Measurements from ENCODE around the gene LOXHD1. TPM values are rescaled to one million over a fixed set of nuclear protein-coding genes. Genes with fewer than 3 reads are reported as not detected.

LOXHD1 gene
- total RNA-seq, 1 experiment from 2014 or later, result not detected

DNA sequence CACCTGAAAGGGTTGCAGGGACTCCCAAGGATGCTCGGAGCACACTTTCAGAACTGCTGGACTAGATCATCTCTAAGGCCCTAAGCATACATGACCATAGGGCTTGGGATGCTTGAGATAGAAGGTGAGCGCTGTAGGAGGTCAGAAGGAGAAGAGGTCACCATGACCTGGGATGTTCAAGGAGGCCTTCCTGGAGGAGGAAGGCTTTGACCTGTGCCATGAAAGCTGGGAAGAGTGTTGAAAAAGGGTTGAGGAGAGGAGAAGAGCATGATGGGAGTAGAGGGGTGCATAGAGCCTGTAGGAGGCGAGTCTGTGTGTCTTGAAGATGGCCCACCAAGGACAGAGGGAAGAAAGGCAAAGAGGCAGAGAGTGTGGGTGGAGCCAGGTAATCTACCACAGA is 222.4 kb downstream of the LOXHD1 start:
- no peaks in the 10 kb centered on the region for H3K4me1 ChIP-seq
- no peak overlapping the region for H3K4me3 Mint-ChIP-seq (ENCODE audit: unreplicated experiment)
- no peak overlapping the region for H3K27ac Mint-ChIP-seq (ENCODE audit: unreplicated experiment)
- no peaks in the 10 kb centered on the region for H3K27me3 ChIP-seq (replicated peaks; ENCODE audit: control insufficient read depth, insufficient read depth, low read length)
- no peak overlapping the region for H3K4me3 ChIP-seq (ENCODE audit: low read depth, low read length)
- peaks cover 8% of the 10 kb centered on the region for H3K27me3 Mint-ChIP-seq (ENCODE audit: insufficient read depth, unreplicated experiment)
- TF ChIP-seq, protein P1, sequence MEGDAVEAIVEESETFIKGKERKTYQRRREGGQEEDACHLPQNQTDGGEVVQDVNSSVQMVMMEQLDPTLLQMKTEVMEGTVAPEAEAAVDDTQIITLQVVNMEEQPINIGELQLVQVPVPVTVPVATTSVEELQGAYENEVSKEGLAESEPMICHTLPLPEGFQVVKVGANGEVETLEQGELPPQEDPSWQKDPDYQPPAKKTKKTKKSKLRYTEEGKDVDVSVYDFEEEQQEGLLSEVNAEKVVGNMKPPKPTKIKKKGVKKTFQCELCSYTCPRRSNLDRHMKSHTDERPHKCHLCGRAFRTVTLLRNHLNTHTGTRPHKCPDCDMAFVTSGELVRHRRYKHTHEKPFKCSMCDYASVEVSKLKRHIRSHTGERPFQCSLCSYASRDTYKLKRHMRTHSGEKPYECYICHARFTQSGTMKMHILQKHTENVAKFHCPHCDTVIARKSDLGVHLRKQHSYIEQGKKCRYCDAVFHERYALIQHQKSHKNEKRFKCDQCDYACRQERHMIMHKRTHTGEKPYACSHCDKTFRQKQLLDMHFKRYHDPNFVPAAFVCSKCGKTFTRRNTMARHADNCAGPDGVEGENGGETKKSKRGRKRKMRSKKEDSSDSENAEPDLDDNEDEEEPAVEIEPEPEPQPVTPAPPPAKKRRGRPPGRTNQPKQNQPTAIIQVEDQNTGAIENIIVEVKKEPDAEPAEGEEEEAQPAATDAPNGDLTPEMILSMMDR (IDR thresholded peaks at IDR 0.05; ENCODE audit: insufficient read depth in 1 of 2, low read depth in 1 of 2, low read length in 1 of 2, severe bottlenecking in 1 of 2, unreplicated experiment in 1 of 2), result no peak
- H3K9me3 Mint-ChIP-seq (ENCODE audit: unreplicated experiment), result no peaks in the 10 kb centered on the region
- H3K36me3 ChIP-seq (ENCODE audit: control insufficient read depth, insufficient read depth, low read length), result no peaks in the 10 kb centered on the region
- no peak for DNase-seq
- H3K9me3 ChIP-seq, result no peaks in the 10 kb centered on the region
- ChIA-PET POLR2A (no interaction called here), CTCF (no interaction called here)
- no peaks in the 10 kb centered on the region for H3K36me3 Mint-ChIP-seq (ENCODE audit: insufficient read depth, unreplicated experiment)
- intact Hi-C loops (cut with micrococcal nuclease; ENCODE audit: unreplicated experiment), result no loop called here
- no TSS peak for BruUV-seq (replicated peaks)
- peaks cover 6% of the 10 kb centered on the region for H3K4me1 Mint-ChIP-seq (ENCODE audit: low read depth, unreplicated experiment)

DNA sequence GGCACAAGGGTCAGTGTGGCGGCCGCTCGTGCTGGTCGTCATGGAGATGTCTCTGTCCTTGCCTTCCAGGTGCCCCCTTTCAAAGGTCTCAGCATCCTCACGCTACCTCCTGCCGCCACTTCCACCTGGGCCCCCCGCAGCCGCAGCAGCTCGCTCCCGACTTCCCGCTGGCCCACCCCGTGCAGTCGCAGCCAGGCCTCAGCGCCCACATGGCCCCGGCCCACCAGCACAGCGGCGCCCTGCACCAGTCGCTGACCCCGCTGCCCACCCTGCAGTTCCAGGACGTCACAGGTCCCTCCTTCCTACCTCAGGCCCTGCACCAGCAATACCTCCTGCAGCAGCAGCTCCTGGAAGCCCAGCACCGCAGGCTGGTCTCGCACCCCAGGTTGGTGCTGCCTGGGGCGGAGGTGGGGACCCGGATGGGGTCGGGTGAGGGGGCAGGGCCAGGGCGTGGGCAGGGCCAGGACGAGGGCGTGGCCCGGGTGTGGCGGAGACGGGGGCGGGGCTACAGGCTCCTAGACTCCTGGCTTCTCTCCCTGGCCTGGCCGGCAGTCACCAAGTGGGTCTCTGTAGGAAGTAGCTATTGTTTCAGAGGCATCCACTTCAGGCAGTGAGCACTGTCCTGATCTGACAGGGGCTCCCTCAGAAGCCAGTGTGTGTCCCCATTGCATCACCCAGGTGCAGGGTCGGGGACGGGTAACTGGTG is 223.7 kb downstream of the LOXHD1 start:
- TF ChIP-seq, protein P1 (IDR thresholded peaks at IDR 0.05; ENCODE audit: insufficient read depth in 1 of 2, low read depth in 1 of 2, low read length in 1 of 2, severe bottlenecking in 1 of 2, unreplicated experiment in 1 of 2), result no peak
- Histone ChIP-seq H3K4me1 (no peaks in the 10 kb centered on the region), H3K9me3 (no peaks in the 10 kb centered on the region), H3K36me3 (ENCODE audit: control insufficient read depth, insufficient read depth, low read length) (no peaks in the 10 kb centered on the region), H3K27me3 (replicated peaks; ENCODE audit: control insufficient read depth, insufficient read depth, low read length) (no peaks in the 10 kb centered on the region), H3K4me3 (ENCODE audit: low read depth, low read length) (no peak overlapping the region)
- Mint-ChIP-seq H3K4me1 (ENCODE audit: low read depth, unreplicated experiment) (peaks cover 6% of the 10 kb centered on the region), H3K36me3 (ENCODE audit: insufficient read depth, unreplicated experiment) (no peaks in the 10 kb centered on the region), H3K4me3 (ENCODE audit: unreplicated experiment) (no peak overlapping the region), H3K27ac (ENCODE audit: unreplicated experiment) (no peak overlapping the region), H3K27me3 (ENCODE audit: insufficient read depth, unreplicated experiment) (peaks cover 10% of the 10 kb centered on the region), H3K9me3 (ENCODE audit: unreplicated experiment) (no peaks in the 10 kb centered on the region)
- DNase-seq, result no peak
- BruUV-seq (replicated peaks), result no TSS peak
- intact Hi-C loops (cut with micrococcal nuclease; ENCODE audit: unreplicated experiment), result no loop called here
- CTCF ChIA-PET, result no interaction called here
- POLR2A ChIA-PET, result no interaction called here

DNA sequence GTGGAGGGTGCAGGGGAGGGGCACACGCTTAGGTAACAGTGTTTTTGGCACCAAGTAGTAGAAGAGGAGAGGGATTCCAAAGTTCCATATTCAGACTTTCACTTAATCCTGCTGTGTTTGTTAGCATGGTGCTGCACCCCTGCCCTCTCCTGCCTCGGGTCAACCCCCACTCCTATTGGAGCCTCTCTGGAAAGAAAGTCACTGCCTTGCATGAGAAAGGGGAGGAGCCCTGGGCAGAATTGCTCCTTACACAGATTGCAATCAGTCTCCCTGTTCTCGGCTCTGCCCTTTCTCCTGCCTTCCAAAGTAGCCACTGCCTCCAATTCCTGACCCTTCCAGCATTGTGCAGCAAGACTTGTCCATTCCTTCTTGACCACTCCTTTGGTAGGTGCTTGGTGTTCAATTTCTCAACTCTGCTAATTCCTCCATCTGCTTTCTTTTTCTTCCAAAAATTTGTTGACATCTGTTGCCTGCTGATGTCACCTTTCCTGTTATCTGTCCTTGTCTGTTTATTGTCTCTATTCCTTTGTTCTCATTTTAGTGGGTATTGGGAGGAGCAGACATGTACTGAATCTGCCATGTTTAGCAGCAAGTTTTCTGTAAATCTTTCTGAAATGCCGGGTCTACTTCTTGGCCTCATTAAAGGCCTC is 225.4 kb downstream of the LOXHD1 start:
- intact Hi-C loops (cut with micrococcal nuclease; ENCODE audit: unreplicated experiment), result no loop called here
- no peak overlapping the region for H3K4me3 ChIP-seq (ENCODE audit: low read depth, low read length)
- H3K9me3 Mint-ChIP-seq (ENCODE audit: unreplicated experiment), result no peaks in the 10 kb centered on the region
- no peak overlapping the region for H3K4me3 Mint-ChIP-seq (ENCODE audit: unreplicated experiment)
- no peaks in the 10 kb centered on the region for H3K27me3 ChIP-seq (replicated peaks; ENCODE audit: control insufficient read depth, insufficient read depth, low read length)
- peaks cover 6% of the 10 kb centered on the region for H3K4me1 Mint-ChIP-seq (ENCODE audit: low read depth, unreplicated experiment)
- ChIA-PET POLR2A (no interaction called here), CTCF (no interaction called here)
- TF ChIP-seq, protein P1 (IDR thresholded peaks at IDR 0.05; ENCODE audit: insufficient read depth in 1 of 2, low read depth in 1 of 2, low read length in 1 of 2, severe bottlenecking in 1 of 2, unreplicated experiment in 1 of 2), result no peak
- no peak for DNase-seq
- BruUV-seq (replicated peaks), result no TSS peak
- H3K27me3 Mint-ChIP-seq (ENCODE audit: insufficient read depth, unreplicated experiment), result peaks cover 10% of the 10 kb centered on the region
- H3K4me1 ChIP-seq, result no peaks in the 10 kb centered on the region
- H3K9me3 ChIP-seq, result no peaks in the 10 kb centered on the region
- H3K36me3 ChIP-seq (ENCODE audit: control insufficient read depth, insufficient read depth, low read length), result no peaks in the 10 kb centered on the region
- H3K36me3 Mint-ChIP-seq (ENCODE audit: insufficient read depth, unreplicated experiment), result no peaks in the 10 kb centered on the region
- H3K27ac Mint-ChIP-seq (ENCODE audit: unreplicated experiment), result no peak overlapping the region

Data from Caco-2 (cell line).